VCaP (cell line): ENCODE data around the gene ZNF462.

Experiments
- H3K27ac ChIP-seq: fragments of 450-650 bp; 2 replicates; pipeline ENCODE4 v1.5.1; 2017
- TF ChIP-seq, protein P1 (sequence below): fragments of 450-650 bp; conservative IDR thresholded peaks from 2 replicates; pipeline ENCODE4 v1.5.1; 2017; ENCODE audit warnings: mild to moderate bottlenecking, moderate library complexity

ZNF462 gene, protein sequence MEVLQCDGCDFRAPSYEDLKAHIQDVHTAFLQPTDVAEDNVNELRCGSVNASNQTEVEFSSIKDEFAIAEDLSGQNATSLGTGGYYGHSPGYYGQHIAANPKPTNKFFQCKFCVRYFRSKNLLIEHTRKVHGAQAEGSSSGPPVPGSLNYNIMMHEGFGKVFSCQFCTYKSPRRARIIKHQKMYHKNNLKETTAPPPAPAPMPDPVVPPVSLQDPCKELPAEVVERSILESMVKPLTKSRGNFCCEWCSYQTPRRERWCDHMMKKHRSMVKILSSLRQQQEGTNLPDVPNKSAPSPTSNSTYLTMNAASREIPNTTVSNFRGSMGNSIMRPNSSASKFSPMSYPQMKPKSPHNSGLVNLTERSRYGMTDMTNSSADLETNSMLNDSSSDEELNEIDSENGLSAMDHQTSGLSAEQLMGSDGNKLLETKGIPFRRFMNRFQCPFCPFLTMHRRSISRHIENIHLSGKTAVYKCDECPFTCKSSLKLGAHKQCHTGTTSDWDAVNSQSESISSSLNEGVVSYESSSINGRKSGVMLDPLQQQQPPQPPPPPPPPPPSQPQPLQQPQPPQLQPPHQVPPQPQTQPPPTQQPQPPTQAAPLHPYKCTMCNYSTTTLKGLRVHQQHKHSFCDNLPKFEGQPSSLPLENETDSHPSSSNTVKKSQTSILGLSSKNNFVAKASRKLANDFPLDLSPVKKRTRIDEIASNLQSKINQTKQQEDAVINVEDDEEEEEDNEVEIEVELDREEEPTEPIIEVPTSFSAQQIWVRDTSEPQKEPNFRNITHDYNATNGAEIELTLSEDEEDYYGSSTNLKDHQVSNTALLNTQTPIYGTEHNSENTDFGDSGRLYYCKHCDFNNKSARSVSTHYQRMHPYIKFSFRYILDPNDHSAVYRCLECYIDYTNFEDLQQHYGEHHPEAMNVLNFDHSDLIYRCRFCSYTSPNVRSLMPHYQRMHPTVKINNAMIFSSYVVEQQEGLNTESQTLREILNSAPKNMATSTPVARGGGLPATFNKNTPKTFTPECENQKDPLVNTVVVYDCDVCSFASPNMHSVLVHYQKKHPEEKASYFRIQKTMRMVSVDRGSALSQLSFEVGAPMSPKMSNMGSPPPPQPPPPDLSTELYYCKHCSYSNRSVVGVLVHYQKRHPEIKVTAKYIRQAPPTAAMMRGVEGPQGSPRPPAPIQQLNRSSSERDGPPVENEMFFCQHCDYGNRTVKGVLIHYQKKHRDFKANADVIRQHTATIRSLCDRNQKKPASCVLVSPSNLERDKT (N-terminal part only)

DNA sequence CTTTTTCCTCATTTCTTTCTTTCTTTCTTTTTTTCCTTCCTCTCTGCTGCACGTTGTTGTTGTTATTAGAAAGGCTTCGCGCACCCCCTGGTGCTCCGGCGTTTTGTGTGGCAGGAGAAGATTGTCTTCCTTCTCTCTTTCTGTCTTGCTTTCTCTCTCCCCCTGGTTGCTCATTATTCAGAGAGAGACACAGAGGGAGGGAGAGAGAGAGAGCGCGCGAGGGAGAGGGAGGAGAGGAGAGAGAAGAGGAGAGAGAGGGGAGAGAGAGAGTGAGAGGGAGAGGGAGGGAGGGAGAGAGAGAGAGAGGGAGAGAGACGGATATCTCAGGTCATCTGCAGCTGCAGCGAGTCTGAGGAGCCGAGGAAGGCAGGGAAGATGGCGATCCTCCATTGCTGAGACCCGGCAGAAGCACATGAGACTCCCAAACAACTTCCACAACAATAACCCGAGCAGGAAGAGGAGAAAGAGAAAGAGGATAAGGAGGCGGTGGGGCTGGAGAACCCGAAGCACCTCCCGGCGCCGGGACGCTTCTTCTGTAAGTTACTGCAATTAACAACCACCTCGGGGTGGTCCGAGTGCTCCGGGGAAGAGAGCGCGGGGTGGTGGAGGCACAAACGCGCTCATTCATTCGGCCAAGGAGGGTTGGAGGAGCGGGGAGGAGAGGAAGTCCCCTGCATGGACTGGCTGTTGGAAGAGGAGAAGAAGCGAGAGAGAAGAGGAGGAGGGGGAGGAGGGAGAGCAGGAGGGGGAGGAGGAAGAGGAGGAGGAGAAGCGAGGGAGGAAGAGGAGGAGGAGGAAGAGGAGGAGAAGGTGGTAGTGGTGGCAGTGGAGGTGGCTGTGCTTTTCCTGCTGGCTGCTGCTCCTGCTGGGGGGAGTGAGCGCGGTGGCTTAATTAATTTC lies at the start of gene ZNF462:
ZNF462 (plus strand) TSS at position 346 of the 900 bp plus-strand sequence. CDS start 60,218 bp downstream, outside the sequence.
- TF ChIP-seq, protein P1, sequence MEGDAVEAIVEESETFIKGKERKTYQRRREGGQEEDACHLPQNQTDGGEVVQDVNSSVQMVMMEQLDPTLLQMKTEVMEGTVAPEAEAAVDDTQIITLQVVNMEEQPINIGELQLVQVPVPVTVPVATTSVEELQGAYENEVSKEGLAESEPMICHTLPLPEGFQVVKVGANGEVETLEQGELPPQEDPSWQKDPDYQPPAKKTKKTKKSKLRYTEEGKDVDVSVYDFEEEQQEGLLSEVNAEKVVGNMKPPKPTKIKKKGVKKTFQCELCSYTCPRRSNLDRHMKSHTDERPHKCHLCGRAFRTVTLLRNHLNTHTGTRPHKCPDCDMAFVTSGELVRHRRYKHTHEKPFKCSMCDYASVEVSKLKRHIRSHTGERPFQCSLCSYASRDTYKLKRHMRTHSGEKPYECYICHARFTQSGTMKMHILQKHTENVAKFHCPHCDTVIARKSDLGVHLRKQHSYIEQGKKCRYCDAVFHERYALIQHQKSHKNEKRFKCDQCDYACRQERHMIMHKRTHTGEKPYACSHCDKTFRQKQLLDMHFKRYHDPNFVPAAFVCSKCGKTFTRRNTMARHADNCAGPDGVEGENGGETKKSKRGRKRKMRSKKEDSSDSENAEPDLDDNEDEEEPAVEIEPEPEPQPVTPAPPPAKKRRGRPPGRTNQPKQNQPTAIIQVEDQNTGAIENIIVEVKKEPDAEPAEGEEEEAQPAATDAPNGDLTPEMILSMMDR: peak; percentile 68
- peak within 1 kb of the TSS; percentile 97 for H3K27ac ChIP-seq

DNA sequence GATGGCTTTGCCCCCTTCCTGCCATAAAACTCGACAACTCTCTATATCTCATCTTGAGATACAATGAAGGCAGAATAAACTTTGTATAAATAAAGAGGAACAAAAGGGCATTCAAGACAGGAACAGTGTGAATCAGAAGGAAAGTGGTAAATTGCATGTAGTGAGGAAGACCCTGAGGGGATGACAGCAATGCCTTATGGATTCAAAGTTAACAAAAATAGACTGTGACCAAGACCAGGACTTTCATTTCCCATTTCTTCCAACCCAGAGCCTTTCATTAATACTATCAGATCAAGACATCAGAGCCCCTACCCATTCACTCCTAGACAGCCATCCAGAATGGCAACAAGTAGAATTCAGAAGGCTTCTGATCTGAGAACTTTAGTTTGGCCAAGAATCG lies 46.4 kb upstream of the ZNF462 start:
- no peak overlapping the region for H3K27ac ChIP-seq
- TF ChIP-seq, protein P1: no peak

DNA sequence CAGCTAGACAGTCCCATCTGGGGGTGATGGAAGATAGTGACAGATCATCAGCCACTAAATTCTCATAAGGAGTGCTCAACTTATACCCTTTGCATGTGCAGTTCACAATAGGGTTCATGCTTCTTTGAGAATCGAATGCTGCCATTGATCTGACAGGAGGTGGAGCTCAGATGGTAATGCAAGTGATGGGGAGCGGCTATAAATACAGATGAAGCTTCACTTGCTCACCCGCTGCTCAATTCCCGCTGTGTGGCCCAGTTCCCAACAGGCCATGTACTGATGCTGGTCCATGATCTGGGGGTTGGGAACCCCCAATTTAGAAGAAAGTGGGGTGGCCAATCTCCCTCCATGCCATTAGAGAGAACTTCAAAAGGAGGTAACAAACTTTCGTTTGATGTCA lies 44.9 kb upstream of the ZNF462 start:
- H3K27ac ChIP-seq: no peak overlapping the region
- TF ChIP-seq, protein P1: no peak

DNA sequence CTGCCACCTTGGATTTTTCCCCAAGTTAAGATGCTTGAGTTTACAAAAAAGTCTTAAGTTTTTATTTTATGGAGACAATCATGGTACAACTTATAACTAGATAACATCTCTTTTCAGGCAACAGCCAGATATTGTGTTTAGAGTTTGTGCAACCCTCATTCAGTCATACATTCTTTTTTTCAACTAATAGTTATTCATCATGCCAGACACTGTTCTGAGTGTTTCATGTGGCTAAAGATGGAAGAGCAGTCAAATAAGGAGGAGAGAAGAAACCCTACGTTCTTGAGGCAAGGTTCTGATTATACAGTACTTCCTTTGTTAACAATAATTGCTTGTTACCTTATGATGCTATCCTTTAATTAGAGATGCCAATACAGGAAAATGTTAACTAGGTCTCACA lies 42.1 kb upstream of the ZNF462 start:
- no peak overlapping the region for H3K27ac ChIP-seq
- TF ChIP-seq, protein P1: no peak

DNA sequence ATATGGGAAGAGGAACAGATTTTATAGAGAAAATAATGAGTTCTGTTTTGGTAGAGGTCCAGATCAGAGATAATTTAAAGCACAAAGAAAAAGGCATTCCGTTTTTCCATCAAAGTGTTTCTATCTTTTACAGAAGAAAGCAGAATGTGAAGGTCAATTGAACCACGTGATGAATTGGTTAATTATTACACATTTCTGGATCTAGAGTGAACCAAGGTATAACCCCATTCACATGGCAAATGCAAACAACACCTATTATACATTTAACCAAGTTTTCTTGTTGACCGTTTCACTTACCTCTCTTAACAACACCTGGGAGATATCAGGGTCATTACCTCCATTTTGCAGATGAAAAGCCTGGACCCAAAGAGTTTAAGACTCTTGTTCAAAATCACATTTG lies 34.9 kb upstream of the ZNF462 start:
- TF ChIP-seq, protein P1: no peak
- no peak overlapping the region for H3K27ac ChIP-seq

DNA sequence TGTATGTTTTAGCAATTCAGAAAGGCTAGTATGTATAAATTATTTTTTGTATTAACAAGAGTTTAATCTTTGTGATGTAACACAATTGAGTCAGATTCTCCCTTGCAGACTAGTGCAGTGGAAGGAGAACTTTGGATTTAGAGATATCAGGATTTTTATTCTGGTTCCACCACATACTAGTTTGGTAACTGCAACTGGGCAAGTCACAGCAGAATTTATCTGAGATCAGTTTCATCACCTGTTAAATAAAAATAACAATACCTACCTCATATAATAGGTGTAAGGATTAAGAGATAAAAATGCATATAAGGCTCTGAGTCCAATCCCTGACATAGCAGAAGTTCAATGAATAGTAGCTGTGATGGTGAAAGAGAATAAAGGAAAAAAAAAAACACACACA lies 34.0 kb upstream of the ZNF462 start:
- TF ChIP-seq, protein P1: no peak
- no peak overlapping the region for H3K27ac ChIP-seq
